NCI-H82 treated with DMSO at 0.1 percent for 48 hours (cell line): Measurements from ENCODE around the gene PNN.
"Not testable (repeated sequence)": the region's sequence is repeated elsewhere in the genome, so short reads cannot be mapped to it uniquely, and the experiment has no call there.

Experiments
- DNase-seq: peaks from one replicate; lab custom pipeline; 2025; ENCODE audit not compliant: unreplicated experiment; lab: John Stamatoyannopoulos, UW

Gene PNN

DNA sequence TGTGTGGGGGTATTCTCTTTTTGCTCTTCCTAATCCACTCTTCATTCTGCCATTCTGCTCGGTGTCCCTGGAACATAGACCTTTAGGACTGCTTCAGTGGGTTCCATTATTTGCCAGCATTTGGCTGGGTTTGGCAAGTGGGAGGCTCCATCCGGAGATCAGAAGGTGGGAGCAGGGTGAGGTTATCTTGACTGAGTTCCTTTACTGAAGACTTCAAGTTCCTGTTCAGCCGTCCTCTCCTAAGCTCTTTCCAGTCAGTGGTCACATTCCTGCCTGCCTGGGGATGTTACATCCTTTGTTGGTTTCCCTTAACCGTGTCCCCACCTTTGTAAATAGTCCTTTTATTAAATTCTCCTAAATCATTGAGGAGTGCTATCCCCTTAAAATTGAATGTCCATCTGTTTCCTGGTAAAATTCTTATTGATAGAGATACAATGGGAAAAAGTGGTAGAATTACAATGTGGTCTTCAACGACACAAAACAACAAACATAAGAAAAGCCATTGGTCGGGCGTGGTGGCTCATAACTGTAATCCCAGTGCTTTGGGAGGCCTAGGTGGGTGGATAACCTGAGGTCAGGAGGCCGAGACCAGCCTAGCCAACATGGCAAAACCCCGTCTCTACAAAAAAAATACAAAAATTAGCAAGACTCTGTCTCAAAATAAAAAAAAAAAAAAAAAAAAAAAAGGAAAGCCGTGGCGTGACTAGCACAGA is 53.6 kb downstream of the PNN start:
- no peak for DNase-seq

DNA sequence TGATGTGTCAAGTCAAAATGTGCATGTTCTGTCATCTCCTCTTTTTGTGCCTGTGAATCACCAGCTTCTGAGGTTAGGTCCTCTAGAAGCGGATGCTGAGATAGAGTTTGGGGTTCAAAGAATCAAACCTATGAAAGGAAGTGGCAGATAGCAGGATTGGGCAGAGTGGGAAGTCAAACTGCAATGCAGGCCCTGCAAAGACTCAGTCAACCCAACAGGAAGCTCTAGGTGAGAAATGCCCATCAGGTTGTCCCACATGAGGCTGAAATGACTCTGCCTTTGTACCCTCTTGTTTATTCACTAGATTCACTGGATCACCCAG is 54.1 kb downstream of the PNN start:
- DNase-seq = no peak

GRCh38 chr14:39229601-39230110 is 54.6 kb downstream of the PNN start:
- no peak for DNase-seq

DNA sequence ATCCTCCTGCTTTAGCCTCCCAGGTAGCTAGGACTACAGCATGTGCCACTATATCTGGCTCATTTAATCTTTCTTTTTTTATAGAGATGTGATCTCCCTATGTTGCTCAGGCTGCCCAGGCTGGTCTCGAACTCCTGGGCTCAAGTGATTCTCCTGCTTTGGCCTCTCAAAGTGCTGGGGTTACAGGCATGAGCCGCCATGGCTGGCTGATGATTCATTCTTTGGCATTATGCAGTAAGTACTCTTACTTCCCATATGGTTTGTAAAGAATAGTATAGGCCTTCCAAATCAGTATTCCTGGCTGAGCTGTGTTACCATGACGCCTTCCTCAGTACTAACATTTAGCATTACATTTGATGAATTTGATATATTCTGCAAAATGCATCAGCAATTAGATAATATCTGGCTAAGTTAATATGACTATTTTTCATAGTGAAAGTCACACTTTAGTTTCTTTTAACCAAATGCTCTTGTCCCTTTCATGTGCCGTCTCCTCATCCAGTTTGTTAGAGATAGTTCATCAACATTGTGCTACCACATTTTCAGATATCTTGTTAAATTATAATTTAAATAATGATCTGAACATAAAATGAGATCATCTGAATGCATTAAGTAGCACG is 55.5 kb downstream of the PNN start:
- DNase-seq = no peak

GRCh38 chr14:39231751-39232553 is 56.9 kb downstream of the PNN start:
- DNase-seq = not testable (repeated sequence)
